HCT116 (cell line): Measurements from ENCODE around the gene RAB30. TPM values are rescaled to one million over a fixed set of nuclear protein-coding genes. Genes with fewer than 3 reads are reported as not detected.

Source experiments
- ATAC-seq: fragments of 200-7000 bp; cut with Tn5 transposase; 2 replicates; pipeline ENCODE4 v1.9.1; 2020; ENCODE audit warnings: mild to moderate bottlenecking, moderate library complexity
- BruUV-seq: library from RNA; stranded (reverse); fragments of 400-500 nt; replicated peaks from 2 replicates; lab custom pipeline; 2021; lab: Mats Ljungman, UMichigan
- CTCF ChIA-PET: fragments of 300-600 bp; sonication (Branson Sonifier 250); formaldehyde crosslinking; loops from one replicate; lab custom pipeline; 2021; ENCODE audit warnings: antibody characterized with exemption; lab: Charles Lee
- POLR2A ChIA-PET: fragments of 300-600, 350-600 bp; sonication (Branson Sonifier 250); formaldehyde crosslinking; loops from one replicate; lab custom pipeline; 2021; ENCODE audit warnings: antibody characterized with exemption; lab: Charles Lee
- RAD21 ChIA-PET, 2 experiments: fragments of 300-600 bp; sonication (Branson Sonifier 250); formaldehyde crosslinking; loops; one replicate each; lab custom pipeline; 2023; ENCODE audit warnings: low total read pairs in 2 of 2; ENCODE audit not compliant: uncharacterized antibody in 2 of 2, unreplicated experiment in 2 of 2, low non-redundant PET in 1 of 2; lab: Charles Lee
- DNase-seq: peaks from one replicate; pipeline ENCODE4 v3.0.0-alpha.2; 2010; ENCODE audit warnings: low read depth, low spot score
- H2AFZ ChIP-seq: fragments of 200-600 bp; shearing (Covaris generic), sonication (generic); 2 replicates; pipeline ENCODE4 v1.6.1; 2017; ENCODE audit warnings: low read depth, mixed run types, mixed read lengths, antibody characterized with exemption, low read length; ENCODE audit not compliant: poor library complexity, severe bottlenecking
- H3K27ac ChIP-seq: 2 replicates; pipeline ENCODE4 v1.5.1; 2012; ENCODE audit warnings: low read depth, low read length
- H3K27me3 ChIP-seq: fragments of 200-600 bp; sonication (generic); 2 replicates; pipeline ENCODE4 v1.6.1; 2016; ENCODE audit warnings: mixed run types, low read length, mixed read lengths; ENCODE audit not compliant: insufficient read depth
- H3K36me3 ChIP-seq, 2 experiments: fragments of 200-500 bp in 1 of 2; fragments of 200-600 bp in 1 of 2; sonication (Bioruptor generic) in 1 of 2; sonication (generic) in 1 of 2; 2 replicates each; pipeline versions ENCODE4 v1.5.1 to v1.6.1; 2014 to 2016; ENCODE audit warnings: low read length in 2 of 2, inconsistent platforms in 1 of 2, mixed read lengths in 1 of 2, mixed run types in 1 of 2; ENCODE audit not compliant: insufficient read depth in 2 of 2, control insufficient read depth in 1 of 2
- H3K4me1 ChIP-seq, 2 experiments: fragments of 200-600 bp in 1 of 2; sonication (generic) in 1 of 2; 2 replicates each; pipeline versions ENCODE4 v1.5.1 to v1.6.1; 2012 to 2017; ENCODE audit warnings: low read length in 2 of 2, inconsistent platforms in 1 of 2, mild to moderate bottlenecking in 1 of 2, mixed read lengths in 1 of 2, mixed run types in 1 of 2, moderate library complexity in 1 of 2; ENCODE audit not compliant: insufficient read depth in 2 of 2, control insufficient read depth in 1 of 2
- H3K4me2 ChIP-seq: fragments of 200-600 bp; sonication (generic); 2 replicates; pipeline ENCODE4 v1.6.1; 2017; ENCODE audit warnings: mixed run types, low read length, mixed read lengths
- H3K4me3 ChIP-seq, 2 experiments: fragments of 200-600 bp in 1 of 2; sonication (generic) in 1 of 2; replicated peaks in 1 of 2; 2 replicates each; pipeline ENCODE4 v1.5.1; 2011 to 2016; ENCODE audit warnings: low read length in 2 of 2, control low read depth in 1 of 2, low read depth in 1 of 2, mild to moderate bottlenecking in 1 of 2, mixed read lengths in 1 of 2, mixed run types in 1 of 2
- H3K79me2 ChIP-seq: fragments of 200-600 bp; sonication (generic); 2 replicates; pipeline ENCODE4 v1.6.1; 2017; ENCODE audit warnings: mild to moderate bottlenecking, mixed run types, low read length, moderate library complexity, mixed read lengths; ENCODE audit not compliant: insufficient read depth
- H3K9ac ChIP-seq: fragments of 200-600 bp; sonication (generic); 2 replicates; pipeline ENCODE4 v1.6.1; 2016; ENCODE audit warnings: low read length, mixed read lengths
- H3K9me2 ChIP-seq: fragments of 200-600 bp; sonication (generic), shearing (Covaris generic); 2 replicates; pipeline ENCODE4 v1.6.1; 2017; ENCODE audit warnings: mixed run types, mild to moderate bottlenecking, moderate library complexity; ENCODE audit not compliant: insufficient read depth
- H3K9me3 ChIP-seq, 2 experiments: fragments of 200-500 bp in 1 of 2; fragments of 200-600 bp in 1 of 2; sonication (Bioruptor generic) in 1 of 2; sonication (generic) in 1 of 2; 2 replicates each; pipeline ENCODE4 v1.6.1; 2014 to 2017; ENCODE audit warnings: low read length in 2 of 2, mixed read lengths in 2 of 2, inconsistent platforms in 1 of 2, low read depth in 1 of 2, mild to moderate bottlenecking in 1 of 2, mixed run types in 1 of 2, moderate library complexity in 1 of 2; ENCODE audit not compliant: control insufficient read depth in 1 of 2, insufficient read depth in 1 of 2
- H4K20me1 ChIP-seq: fragments of 200-600 bp; sonication (generic), shearing (Covaris generic); 2 replicates; pipeline ENCODE4 v1.6.1; 2017; ENCODE audit warnings: mixed run types, mild to moderate bottlenecking, moderate library complexity; ENCODE audit not compliant: insufficient read depth
- CBX3 ChIP-seq: IDR thresholded peaks from 2 replicates; pipeline ENCODE4 v1.6.1; 2012; ENCODE audit warnings: low read depth
- CEBPB ChIP-seq: IDR thresholded peaks from 2 replicates; pipeline ENCODE4 v1.6.1; 2012; ENCODE audit warnings: low read depth
- EGR1 ChIP-seq: IDR thresholded peaks from 2 replicates; pipeline ENCODE4 v1.6.1; 2012; ENCODE audit warnings: low read depth
- ELF1 ChIP-seq: IDR thresholded peaks from 2 replicates; pipeline ENCODE4 v1.6.1; 2012; ENCODE audit warnings: low read depth, borderline replicate concordance
- EZH2 ChIP-seq: fragments of 200-600 bp; sonication (generic); IDR thresholded peaks from 2 replicates; pipeline ENCODE4 v1.6.1; 2017; ENCODE audit warnings: antibody characterized with exemption, mixed run types
- EZH2phosphoT487 ChIP-seq: fragments of 200-600 bp; IDR thresholded peaks from 2 replicates; pipeline ENCODE4 v1.6.1; 2018; ENCODE audit warnings: antibody characterized with exemption, borderline replicate concordance
- FOSL1 ChIP-seq: IDR thresholded peaks from 2 replicates; pipeline ENCODE4 v1.6.1; 2012; ENCODE audit warnings: low read depth
- POLR2A ChIP-seq: IDR thresholded peaks from 2 replicates; pipeline ENCODE4 v1.7.0; 2011; ENCODE audit warnings: borderline replicate concordance; ENCODE audit not compliant: insufficient read depth, insufficient read length; ENCODE audit errors: extremely low read depth
- POLR2AphosphoS5 ChIP-seq: IDR thresholded peaks from 2 replicates; pipeline ENCODE4 v1.6.1; 2011; ENCODE audit warnings: mild to moderate bottlenecking, low read depth, low read length, moderate library complexity
- RAD21 ChIP-seq: IDR thresholded peaks from 2 replicates; pipeline ENCODE4 v1.6.1; 2012; ENCODE audit warnings: low read depth, mild to moderate bottlenecking
- SIN3A ChIP-seq: IDR thresholded peaks from 2 replicates; pipeline ENCODE4 v1.6.1; 2012; ENCODE audit warnings: low read depth
- SRF ChIP-seq: IDR thresholded peaks from 2 replicates; pipeline ENCODE4 v1.6.1; 2012; ENCODE audit warnings: low read depth
- TCF7L2 ChIP-seq: IDR thresholded peaks from 2 replicates; pipeline ENCODE4 v1.7.0; 2011; ENCODE audit warnings: borderline replicate concordance, inconsistent platforms; ENCODE audit not compliant: insufficient read depth, insufficient read length; ENCODE audit errors: extremely low read depth
- YY1 ChIP-seq: IDR thresholded peaks from 2 replicates; pipeline ENCODE4 v1.6.1; 2011; ENCODE audit warnings: low read length, low read depth, moderate library complexity, mild to moderate bottlenecking; ENCODE audit not compliant: insufficient replicate concordance; ENCODE audit errors: extremely low read depth
- ZFX ChIP-seq: fragments of 450-650 bp; IDR thresholded peaks from 2 replicates; pipeline ENCODE4 v1.6.1; 2017
- ZNF274 ChIP-seq: fragments of 200-500 bp; sonication (Bioruptor generic); IDR thresholded peaks from 2 replicates; pipeline ENCODE4 v1.6.1; 2014; ENCODE audit warnings: mild to moderate bottlenecking, low read depth, low read length, inconsistent platforms
- intact Hi-C: fragments of 100-400 bp; cut with micrococcal nuclease; formaldehyde crosslinking; loops from 2 replicates; pipeline ENCODE4 v1.10.0; 2022
- total RNA-seq: library from RNA; stranded (reverse); gene quantifications from one replicate; pipeline ENCODE4 v1.2.1, GENCODE V29; 2021; ENCODE audit not compliant: unreplicated experiment
- TF ChIP-seq, protein P1 (sequence below): IDR thresholded peaks from 2 replicates; pipeline ENCODE4 v1.6.1; 2012
- TF ChIP-seq, protein P2 (sequence below): IDR thresholded peaks from 2 replicates; pipeline ENCODE4 v1.6.1; 2012
- TF ChIP-seq, protein P3 (sequence below), 3 experiments: fragments of 200-600 bp in 1 of 3; sonication (generic) in 1 of 3; IDR thresholded peaks in 2 of 3; conservative IDR thresholded peaks in 1 of 3; 2 replicates each; pipeline ENCODE4 v1.5.1; 2012 to 2017; ENCODE audit warnings: low read depth in 2 of 3, low read length in 2 of 3, antibody characterized with exemption in 1 of 3, borderline replicate concordance in 1 of 3, control low read depth in 1 of 3, mild to moderate bottlenecking in 1 of 3, mixed read lengths in 1 of 3, mixed run types in 1 of 3, moderate library complexity in 1 of 3; ENCODE audit not compliant: insufficient read depth in 1 of 3

Gene RAB30
- total RNA-seq, 1 experiment from 2014 or later = 5.7 TPM

DNA sequence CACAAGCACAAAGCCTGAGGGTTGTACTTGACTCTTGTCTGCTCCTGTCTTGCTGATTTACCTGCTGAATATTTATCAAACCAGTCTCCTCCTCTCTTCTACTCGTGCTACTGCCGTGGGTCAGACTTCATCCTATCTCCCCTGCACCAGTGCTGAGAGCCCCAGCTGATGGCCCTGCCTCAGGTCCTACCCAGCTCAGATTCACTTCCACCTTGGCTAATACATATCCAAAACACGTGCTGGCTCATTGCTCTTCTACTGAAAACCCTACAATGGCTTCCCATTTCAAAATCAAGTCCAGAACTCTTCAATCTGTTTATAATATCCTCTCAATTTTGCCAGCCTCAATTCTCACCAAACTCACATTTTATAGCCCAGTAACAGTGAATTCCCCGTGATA lies 48.3 kb downstream of the RAB30 start:
- Histone ChIP-seq H3K4me2 (no peak overlapping the region), H2AFZ (no peak overlapping the region), H3K79me2 (no peaks in the 10 kb centered on the region), H3K9me3 (no peaks in the 10 kb centered on the region), H3K27ac (no peak overlapping the region), H3K36me3 (no peaks in the 10 kb centered on the region), H3K9ac (no peak overlapping the region), H3K4me3 (no peak overlapping the region), H4K20me1 (no peaks in the 10 kb centered on the region; the same call in 1 of the 2 replicates), H3K9me2 (no peaks in the 10 kb centered on the region), H3K4me1 (peaks cover 0 to 5% of the 10 kb centered on the region in 2 experiments; a peak in 1 of 4 replicates), H3K27me3 (no peaks in the 10 kb centered on the region)
- intact Hi-C loops = no loop called here
- no peak for DNase-seq
- ChIA-PET CTCF (no interaction called here), POLR2A (no interaction called here), RAD21 (no interaction called here)
- TF ChIP-seq FOSL1 (no peak), SRF (no peak), CBX3 (no peak), POLR2AphosphoS5 (no peak), ZFX (no peak), CEBPB (no peak), EZH2phosphoT487 (no peak), TCF7L2 (no peak), RAD21 (no peak), ELF1 (no peak), ZNF274 (no peak)
- TF ChIP-seq, protein P1, sequence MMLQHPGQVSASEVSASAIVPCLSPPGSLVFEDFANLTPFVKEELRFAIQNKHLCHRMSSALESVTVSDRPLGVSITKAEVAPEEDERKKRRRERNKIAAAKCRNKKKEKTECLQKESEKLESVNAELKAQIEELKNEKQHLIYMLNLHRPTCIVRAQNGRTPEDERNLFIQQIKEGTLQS = no peak
- TF ChIP-seq, protein P2, sequence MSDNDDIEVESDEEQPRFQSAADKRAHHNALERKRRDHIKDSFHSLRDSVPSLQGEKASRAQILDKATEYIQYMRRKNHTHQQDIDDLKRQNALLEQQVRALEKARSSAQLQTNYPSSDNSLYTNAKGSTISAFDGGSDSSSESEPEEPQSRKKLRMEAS = no peak
- ATAC-seq = no peak
- BruUV-seq = no TSS peak

DNA sequence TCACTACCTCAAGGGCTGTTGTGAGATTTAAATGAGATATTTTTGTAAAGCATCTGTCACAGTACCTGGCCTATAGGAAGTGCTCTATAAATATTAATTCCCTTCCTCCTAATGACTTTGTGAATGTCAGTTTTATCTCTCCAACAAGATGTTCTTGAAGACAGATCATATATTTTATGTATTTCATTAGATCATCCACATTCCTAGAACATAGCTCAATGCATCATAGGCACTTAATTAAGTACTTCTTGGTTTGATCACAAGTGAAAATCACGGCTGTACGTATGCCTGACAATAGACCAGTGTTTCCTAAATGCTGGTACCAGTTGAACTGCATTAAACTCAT lies 49.9 kb downstream of the RAB30 start:
- no peaks in the 10 kb centered on the region for H3K9me2 ChIP-seq
- no peaks in the 10 kb centered on the region; the same call in 1 of the 2 replicates for H4K20me1 ChIP-seq
- no peaks in the 10 kb centered on the region for H3K79me2 ChIP-seq
- no peak overlapping the region for H3K4me2 ChIP-seq
- TF ChIP-seq SIN3A (no peak), YY1 (no peak), FOSL1 (no peak), EZH2 (no peak), POLR2A (no peak), EGR1 (no peak)
- TF ChIP-seq, protein P3, sequence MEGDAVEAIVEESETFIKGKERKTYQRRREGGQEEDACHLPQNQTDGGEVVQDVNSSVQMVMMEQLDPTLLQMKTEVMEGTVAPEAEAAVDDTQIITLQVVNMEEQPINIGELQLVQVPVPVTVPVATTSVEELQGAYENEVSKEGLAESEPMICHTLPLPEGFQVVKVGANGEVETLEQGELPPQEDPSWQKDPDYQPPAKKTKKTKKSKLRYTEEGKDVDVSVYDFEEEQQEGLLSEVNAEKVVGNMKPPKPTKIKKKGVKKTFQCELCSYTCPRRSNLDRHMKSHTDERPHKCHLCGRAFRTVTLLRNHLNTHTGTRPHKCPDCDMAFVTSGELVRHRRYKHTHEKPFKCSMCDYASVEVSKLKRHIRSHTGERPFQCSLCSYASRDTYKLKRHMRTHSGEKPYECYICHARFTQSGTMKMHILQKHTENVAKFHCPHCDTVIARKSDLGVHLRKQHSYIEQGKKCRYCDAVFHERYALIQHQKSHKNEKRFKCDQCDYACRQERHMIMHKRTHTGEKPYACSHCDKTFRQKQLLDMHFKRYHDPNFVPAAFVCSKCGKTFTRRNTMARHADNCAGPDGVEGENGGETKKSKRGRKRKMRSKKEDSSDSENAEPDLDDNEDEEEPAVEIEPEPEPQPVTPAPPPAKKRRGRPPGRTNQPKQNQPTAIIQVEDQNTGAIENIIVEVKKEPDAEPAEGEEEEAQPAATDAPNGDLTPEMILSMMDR (IDR thresholded peaks at IDR 0.05 in 2 of 3, conservative IDR thresholded peaks at IDR 0.05 in 1 of 3; ENCODE audit: borderline replicate concordance in 1 of 3, insufficient read depth in 1 of 3, low read depth in 2 of 3, low read length in 2 of 3) = no peak
- TF ChIP-seq, all 23 proteins: peak for 0
- ChIA-PET CTCF (no interaction called here), POLR2A (no interaction called here), RAD21 (no interaction called here)
- no peak overlapping the region for H3K9ac ChIP-seq
- no peaks in the 10 kb centered on the region for H3K27me3 ChIP-seq
- DNase-seq (no peak), ATAC-seq (no peak)
- H2AFZ ChIP-seq = no peak overlapping the region
- H3K4me1 ChIP-seq = peaks cover 0 to 5% of the 10 kb centered on the region in 2 experiments; a peak in 1 of 4 replicates
- no TSS peak for BruUV-seq
- H3K36me3 ChIP-seq = no peaks in the 10 kb centered on the region
- H3K4me3 ChIP-seq = no peak overlapping the region
- H3K27ac ChIP-seq = no peak overlapping the region
- intact Hi-C loops = no loop called here
- H3K9me3 ChIP-seq = no peaks in the 10 kb centered on the region
